SKM-1 treated with dmso at 0.1 percent for 144 hours (cell line): Measurements from ENCODE around the gene FSTL4.

ENCODE experiments used
- DNase-seq: peaks from one replicate; lab custom pipeline; 2025; ENCODE audit not compliant: unreplicated experiment; lab: John Stamatoyannopoulos, UW

The FSTL4 gene

DNA sequence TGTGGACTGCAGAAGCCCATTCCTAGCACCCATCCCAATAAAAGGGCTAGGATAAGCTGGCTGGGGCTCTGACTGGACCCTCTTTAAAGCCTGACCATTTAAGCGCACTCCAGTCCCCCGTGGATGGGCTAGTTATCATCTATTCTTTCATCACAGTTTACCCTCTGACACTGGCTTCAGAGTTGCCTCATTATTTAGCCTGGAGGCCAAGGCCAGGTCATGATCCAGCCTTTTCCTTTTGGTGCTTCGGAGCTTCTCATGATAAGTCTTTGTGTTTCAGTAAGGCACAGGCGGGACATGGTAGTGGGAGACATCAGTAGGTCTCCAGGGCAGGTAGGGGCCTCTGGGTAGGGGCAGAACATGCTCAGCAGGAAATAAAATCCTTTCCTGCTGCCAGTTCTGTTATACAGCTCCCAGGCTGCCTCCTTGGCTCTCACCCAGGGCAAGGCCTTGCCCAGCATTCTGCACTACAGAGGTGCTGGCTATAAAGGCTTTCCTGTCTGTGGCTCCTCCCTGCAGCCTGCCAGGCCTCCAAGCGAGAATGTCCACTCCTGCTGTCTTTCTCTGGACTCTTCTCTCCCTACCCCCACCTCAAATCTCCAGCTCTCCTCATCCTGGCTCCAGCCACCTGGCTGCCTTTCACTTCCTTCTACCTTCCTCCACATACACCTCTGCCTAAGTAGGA, 128.8 kb downstream of the FSTL4 start:
- no peak for DNase-seq

DNA sequence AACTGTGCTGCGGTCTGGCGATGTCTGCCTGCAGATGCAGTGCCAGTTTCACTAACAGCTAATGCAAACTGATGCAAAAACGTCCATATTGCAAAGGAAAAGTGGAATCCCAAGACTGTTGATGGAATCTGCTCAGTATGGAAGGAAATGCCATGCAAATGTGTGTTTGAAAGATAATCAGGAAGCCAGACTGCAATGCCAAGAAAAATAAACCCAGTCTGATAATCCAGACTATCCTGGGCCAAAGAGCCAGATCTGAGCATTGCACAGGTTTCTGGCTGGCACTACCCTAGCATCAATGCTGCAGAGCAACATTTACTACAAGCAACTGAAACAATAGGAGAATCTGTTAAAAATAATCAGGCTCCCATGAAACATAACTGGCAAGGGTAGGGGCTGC, 130.3 kb downstream of the FSTL4 start:
- DNase-seq, result no peak

DNA sequence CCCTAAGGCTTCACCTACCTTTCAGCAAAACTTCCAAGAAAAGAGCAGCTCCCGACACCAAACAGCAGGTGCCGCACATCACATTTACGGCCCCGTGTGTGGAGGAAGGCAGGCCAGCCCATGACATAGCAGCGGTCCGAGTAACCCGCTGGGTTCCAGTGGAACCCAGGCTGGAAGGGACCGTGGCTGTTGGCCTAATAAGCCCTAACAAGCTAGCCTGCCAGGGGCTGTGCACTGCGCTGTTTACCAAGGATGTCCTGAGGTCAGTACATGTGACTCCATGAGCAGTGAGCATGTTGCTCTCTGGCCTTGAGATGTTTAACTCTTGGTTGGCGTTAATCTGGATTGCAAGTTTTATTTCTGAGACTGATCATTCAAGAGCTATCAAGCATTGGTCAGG, 131.5 kb downstream of the FSTL4 start:
- DNase-seq, result no peak

DNA sequence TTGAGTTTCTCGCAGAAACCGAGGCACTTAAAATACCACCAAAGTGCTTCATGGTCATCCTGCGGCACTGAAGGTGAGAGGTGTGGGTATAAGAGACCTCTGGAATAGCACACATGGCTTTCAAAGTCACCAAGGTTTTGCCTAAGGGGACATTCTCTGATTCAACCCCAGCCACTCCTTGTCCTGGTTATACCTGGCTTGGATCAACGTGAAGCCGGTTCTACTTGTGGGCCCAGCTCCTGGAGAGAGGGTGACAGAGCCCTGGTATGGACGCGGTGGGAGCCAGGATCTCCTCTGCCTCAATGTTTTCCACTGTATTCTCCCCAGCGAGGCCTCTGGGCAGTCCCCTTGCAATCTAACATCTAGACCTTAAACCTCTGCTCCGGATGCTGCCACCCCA, 132.0 kb downstream of the FSTL4 start:
- DNase-seq, result no peak

DNA sequence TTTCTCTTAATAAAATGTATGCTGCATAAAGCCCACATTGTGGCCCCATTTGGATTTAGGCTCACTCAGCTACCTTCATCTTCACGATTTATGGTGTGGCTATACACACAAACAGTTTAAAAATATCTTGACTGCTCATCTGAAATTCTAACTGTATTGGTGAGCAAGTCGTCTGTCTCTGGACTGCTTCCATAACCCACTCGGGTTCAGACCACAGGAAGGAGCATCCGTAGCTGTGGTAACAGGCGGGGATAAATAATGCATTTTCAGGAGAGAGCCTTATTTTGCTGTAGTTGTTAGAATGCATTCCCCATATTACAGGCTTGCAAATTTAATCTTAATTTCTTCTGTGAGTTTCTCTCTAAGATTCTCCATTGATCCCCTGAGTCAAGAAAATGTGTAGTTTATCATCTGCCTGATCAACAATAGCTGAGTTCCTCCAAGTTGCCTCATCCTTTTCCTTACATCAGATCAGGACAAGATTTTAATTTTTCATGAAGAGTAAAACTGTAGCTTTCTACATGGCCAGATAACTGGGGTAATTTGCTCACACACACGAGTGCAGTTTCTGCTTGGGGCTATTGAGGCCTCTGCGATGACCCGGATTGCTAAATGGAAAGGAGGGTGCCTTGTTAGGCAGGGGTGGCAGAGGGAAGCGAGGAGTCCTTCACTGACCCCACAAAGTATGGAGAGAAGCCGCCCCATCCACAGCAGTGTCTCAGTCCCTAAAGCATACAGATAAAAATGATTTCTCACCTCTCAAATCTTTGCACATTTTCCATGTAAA, 133.9 kb downstream of the FSTL4 start:
- no peak for DNase-seq

DNA sequence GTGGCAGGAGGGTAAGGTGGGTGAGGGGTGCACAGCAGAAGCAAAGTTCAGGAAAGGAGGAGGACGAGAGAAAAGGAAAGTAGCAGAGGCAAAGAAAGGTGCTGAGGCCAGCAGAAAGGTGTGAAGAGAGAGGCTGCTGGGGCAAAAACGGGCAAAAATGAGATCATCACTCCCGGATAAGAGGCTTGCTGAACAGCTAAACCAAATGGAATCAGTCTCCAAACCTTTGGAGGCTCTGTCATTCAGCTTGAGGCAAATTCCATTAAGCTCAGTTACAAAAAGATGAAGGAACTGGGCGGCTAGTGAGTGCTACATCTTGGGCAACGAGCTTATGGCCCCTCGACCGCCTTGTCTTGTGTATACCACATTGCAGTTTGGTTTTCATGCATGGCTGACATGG, 136.4 kb downstream of the FSTL4 start:
- no peak for DNase-seq

DNA sequence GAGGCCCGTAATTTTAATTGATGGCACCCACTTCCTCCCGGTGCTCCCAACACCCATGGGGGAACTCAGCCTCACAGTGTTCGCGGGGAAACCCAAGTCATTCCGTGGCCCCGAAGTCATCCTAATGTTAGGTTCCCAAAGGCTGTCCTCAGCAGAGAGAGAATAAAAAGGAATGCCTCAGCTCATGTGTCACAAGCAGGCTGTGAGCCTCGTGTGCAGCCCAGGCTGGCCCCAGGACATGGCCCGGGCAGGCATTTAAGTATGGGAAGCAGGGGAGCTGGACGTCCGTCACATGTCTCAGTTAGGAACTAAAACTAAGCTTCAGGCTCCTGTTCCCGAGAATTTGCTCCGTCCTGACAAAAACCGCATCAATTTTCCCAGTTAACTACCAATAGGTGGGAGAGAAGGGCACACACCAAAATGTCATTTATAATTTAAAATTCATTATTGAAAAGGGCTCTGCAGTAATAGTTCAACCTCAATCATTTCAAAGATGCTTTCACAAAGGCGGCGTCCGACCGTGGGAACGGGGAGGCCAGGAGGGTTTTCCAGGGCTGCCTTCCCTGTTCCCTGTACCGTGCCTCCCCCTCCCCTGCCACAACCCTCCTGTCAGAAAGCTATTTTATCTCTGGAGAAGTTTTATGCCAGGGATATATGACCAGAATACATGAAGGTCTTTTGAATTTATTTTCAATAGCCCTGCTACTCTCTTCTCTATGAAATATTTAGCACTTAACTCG, 137.3 kb downstream of the FSTL4 start:
- no peak for DNase-seq

DNA sequence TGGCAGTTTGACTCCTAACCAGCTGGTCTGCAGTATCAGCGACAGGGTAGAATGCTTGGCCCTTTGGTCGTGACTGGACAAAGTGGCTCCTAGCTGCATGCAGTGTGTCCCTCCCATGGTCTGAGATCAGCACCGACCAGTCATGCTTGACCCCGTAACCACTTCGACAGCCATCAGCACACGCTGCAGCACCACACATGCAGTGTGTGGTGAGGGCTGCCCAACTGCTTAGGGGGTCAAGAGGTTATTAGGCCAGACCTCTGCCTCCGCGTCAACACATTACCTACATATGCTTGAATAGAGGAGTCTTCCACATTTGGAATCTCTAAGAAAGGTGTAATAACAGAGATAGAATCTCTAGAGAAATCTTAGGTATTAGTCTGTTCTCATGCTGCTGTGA, 139.1 kb downstream of the FSTL4 start:
- no peak for DNase-seq

DNA sequence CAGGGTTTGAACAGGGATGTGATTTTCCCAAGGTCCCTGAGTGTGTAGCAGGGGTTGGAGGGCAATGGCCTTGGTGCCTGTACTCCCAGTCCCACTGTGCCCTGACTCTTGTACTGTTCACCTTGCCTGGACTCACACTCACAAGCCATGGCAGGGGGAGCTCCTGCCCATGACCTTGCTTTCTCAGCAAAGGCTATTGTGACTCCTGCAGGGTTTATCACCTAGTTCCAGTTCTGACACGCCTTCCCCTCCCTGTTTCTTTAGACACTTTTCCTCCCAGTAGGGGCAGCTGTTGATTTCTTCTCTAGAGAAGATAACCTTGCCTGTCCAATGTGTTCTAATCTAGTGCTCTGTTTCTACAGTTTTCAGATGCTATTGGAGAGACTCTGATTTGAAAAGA, 139.5 kb downstream of the FSTL4 start:
- no peak for DNase-seq

DNA sequence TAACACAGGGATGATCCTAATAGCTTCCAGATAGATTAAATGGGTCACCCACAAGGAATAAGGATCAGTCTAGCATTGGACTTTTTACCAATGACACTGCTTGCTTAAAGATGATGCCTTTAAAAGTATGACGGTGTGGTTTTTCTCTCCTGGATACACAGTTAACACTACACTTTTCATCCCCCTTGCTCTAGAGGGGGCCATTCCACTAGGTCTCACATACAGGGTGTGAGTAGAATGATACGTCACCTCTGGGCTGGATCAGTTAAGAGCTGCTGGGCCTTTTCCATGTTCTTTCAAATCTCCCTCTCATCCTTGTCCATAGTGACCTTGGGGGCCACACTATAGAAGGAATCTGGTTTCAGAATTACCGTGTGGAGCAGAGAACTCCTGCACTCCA, 140.6 kb downstream of the FSTL4 start:
- no peak for DNase-seq

DNA sequence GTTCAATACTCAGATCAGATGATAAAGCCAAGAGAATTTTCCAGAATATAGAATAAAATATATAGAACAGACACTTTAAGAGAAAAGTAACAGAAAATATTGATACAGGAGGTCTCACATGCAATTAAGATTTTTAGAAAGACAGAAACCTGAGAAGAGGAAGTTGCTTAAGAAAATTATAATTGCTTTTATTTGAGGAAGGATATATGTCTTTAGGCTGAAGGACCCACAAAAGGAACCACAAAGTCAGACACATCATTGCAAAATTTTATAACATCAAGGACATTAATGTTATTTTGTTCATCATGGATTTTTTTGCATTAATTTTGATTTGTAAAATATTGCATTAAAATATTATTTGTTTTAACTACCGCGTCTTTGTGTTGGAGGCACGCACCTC, 141.5 kb downstream of the FSTL4 start:
- DNase-seq, result peak; percentile 7

DNA sequence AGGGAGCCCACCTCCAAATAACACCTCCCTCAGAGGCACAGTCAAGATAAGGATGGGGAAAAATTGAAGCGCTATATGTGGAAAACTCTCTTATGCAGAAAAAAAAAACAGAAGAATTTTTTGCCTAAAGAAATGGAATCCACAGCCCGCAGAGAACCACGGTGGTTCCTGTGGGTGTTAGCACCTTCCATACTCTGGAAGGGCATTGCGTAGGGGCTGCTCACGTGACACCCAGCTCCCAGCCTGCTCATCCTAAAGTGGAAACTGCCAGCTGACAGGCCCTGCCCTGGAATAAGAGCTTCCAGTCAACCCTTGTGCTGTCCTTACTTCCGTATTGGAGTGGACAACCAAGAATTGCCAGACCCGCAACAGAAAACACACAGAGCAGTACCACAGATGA, 142.5 kb downstream of the FSTL4 start:
- no peak for DNase-seq

DNA sequence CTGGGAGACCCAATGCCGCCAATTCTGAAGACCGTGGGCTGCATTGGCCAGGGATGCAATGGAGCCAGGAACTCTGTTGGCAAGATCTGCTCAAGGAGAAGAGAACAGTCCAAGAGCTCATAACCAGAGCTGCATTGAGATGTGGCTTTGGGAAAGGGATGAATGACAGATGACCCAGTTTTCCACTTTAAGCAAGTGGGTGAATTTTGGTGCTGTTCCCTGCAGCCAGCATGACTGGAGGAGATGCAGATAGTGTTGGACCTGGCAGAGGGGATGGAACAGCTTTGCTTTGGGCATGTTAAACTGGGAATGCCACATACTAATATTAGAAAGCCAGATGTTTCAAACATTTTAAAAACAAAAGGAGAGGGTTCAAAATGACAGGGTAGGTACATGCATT, 143.1 kb downstream of the FSTL4 start:
- DNase-seq, result no peak

DNA sequence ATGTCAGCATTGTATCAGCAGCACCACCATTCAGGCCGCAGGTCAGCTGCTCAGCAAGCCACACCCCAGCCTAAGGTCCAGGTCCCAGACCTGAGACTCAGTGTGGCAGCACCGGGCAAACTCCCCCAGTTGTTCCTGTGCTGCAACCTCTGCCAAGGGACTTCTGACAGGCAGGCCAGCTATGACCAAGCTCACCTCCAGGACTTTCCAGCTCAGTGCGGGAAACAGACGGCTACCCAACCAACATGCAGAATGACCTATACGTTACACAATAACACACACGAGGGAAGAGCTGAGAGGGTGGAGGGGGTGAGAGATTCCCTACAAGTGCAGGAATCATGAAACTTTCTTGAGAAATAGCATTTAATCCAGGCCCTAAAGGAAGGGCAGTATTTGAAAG, 143.7 kb downstream of the FSTL4 start:
- no peak for DNase-seq

DNA sequence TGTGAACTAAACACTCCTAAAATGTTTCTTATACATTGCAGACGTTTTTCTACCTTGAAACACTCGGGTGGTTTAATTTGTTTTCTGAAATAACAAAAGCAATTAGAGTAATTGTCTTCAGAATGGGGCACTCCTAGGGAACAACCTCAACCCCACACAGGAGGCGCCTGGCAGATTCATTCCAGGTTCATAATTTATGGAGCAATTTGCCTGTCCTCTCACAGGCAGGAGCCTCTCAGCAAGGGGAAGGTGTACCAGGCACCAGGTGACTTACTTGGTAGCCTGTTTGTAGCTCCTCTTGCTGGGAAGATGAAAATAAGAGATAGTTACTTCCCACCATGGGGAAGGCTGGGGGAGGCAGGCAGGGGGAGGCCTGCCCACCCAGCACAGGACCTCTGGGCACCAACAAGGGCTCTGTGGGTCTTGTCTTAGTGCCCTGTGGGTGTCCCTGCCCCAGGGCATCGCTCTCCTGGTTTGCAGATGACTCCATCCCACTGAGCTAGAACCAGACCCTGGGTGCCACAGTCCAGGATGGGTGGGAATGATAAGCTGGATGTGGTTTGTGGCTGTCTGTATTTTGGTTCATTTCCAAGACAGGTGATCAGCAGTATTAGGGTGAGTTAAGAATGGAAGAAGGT, 144.4 kb downstream of the FSTL4 start:
- no peak for DNase-seq

DNA sequence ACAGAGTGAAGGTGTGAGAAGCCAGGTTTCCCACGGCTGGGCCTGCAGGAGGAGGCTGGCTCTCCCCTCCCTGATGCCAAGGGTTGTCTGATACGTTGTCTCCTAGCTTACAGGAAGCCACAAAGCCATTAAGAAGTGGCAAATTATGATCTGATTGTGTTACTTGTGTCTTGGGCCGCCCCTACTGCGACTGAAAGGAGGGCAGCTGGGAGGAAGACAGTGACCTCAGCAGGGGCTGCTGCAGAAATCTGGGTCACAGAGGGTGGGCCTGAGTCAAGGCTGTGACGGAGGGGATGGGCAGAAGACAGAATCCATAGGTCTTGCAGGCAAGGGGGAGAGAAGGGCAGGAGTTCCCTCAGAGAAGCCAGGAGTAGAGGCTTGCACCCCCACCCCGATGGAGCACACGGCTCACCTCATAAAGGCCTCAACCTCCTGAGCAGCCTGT, 145.0 kb downstream of the FSTL4 start:
- DNase-seq, result no peak

DNA sequence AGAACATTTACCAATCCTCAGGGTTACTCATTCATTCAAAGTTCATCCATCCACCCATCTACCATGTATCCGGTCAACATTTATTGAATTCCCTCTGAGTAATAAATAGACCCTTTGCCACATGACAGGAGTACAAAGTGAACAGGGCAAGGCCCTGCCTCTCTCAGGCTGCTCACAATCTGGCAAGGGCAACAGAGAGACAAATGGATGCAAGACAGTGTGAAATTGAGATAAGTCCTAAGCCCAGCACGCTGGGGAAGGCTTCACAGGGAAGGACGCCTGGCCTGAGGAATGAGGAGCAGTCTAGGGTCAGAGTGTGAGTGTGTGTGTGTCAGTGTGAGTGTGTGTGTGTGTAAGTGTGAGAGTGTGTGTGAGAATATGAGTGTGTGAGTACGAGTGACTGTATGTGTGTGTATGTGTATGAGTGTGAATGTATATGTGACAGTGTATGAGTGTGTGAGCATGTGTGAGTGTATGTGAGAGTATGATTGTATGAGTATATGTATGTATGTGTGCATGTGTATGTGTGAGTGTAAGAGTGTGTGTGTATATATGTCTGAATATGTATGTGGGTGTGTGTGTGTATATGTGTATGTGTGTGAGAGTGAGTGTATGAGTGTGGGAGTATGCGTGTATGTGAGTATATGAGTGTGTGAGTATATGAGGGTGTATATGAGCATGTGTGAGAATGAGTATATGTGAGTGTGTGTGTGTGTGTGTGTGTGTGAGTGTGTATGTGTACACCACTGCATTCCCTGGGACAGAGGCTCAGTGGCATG, 145.6 kb downstream of the FSTL4 start:
- no peak for DNase-seq

DNA sequence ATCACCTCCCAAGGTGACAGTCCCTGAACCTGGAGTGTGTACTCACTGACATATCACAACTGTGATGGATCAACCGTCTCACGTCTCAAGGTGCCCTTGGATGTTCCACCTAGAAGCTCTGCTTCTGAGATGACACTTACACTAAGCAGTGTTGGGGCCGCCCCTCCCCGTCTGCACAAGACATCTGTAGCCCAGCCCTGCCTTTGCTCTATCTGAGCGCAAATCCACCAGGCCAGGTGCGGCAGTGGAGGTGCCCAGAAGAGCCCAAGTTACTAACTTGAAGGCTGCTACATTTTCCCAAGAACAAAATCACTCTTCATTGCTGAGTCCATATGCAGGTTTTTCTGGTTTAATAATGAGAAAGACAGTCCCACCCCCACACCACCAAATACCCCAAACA, 148.3 kb downstream of the FSTL4 start:
- no peak for DNase-seq

DNA sequence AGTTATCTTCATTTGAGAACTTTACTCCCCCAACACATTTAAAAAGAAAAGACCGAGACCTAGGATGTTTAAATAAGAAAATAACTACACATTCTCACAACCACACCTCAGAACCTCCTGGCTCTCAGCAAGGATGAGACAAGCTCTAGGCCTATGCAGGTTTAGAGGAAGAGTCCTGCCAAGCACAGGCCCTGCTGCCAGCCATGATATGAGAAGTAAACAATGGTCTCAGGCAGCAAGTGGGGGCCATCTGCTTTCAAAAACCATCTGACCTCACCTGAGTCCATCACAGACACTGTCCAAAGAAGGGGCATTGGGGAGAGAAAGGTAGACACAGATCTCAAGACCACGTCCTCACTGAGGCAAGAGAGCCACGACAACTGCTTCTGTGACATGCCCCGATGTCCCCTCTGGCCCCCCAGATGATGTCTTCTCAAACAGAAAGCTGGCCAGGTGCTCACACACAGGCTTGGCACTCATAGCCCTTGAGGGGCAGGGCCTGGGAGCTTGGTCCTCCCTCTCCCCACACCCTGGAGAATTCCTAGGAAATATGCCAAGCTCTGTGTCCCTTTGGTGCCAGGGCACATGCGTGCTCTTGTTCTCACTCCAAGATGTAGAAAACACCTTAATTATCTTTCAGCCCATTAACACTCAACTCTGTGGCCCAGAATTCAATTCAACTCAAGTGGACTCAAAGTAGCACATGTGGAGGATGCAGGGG, 150.4 kb downstream of the FSTL4 start:
- no peak for DNase-seq

DNA sequence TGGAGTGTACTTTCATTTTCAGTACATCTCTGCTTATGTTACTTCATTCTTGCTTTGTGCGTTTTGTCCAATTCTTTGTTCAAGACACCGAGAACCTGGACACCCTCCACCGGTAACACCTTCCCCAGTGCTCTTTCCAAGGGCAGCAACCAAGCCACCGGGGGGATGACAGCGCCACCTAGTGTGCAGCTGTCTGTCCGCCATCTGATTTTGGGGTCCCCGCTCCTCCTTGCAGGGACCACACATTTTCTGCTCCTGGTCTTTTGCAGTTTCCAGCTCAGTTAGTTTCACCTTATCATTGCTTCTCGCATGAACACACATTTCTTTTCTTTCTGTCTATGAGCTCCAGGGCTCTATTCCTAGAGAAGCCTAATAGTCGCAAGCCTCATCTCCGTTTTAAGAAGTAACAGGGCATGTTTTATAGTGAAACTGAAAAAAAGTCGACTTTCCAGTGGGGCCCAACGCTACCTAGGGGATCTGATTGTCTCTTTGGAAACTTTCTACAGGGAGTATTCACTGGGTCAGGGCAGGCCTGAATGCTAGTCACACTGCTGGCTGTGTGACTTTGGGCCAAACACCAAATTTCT, 152.1 kb downstream of the FSTL4 start:
- peak; percentile 2 for DNase-seq
